WTC11 (cell line): ENCODE measurements around the gene BCAS1. TPM values are rescaled to one million over a fixed set of nuclear protein-coding genes. Genes with fewer than 3 reads are reported as not detected.
A peak's percentile ranks its signal among the peaks of the same experiment; 100 is the strongest.

Experiments
- ATAC-seq: fragments of 200-7000 bp; cut with Tn5 transposase; 2 replicates; pipeline ENCODE4 v1.10.0; 2021; ENCODE audit warnings: mild to moderate bottlenecking, moderate library complexity
- CTCF ChIA-PET: fragments of 300-600 bp; sonication (Branson Sonifier 250); formaldehyde crosslinking; loops from one replicate; lab custom pipeline; 2021; ENCODE audit warnings: antibody characterized with exemption; lab: Charles Lee
- POLR2A ChIA-PET: fragments of 350-600 bp; sonication (Branson Sonifier 250); formaldehyde crosslinking; loops from one replicate; lab custom pipeline; 2021; ENCODE audit warnings: antibody characterized with exemption; lab: Charles Lee
- DNase-seq: peaks from one replicate; pipeline ENCODE4 v3.0.0; 2021; ENCODE audit warnings: low spot score
- H3K27ac Mint-ChIP-seq: 2 replicates; pipeline ENCODE4 v1.8.0; 2021; ENCODE audit warnings: mixed read lengths
- H3K27me3 Mint-ChIP-seq: 2 replicates; pipeline ENCODE4 v1.8.0; 2021; ENCODE audit warnings: low read depth, mild to moderate bottlenecking, moderate library complexity, mixed read lengths
- H3K36me3 Mint-ChIP-seq: 2 replicates; pipeline ENCODE4 v1.8.0; 2021; ENCODE audit warnings: mixed read lengths
- H3K4me1 Mint-ChIP-seq: 2 replicates; pipeline ENCODE4 v1.8.0; 2022; ENCODE audit warnings: mixed read lengths
- H3K4me3 Mint-ChIP-seq: 2 replicates; pipeline ENCODE4 v1.8.0; 2021; ENCODE audit warnings: mild to moderate bottlenecking, moderate library complexity, mixed read lengths
- H3K9me3 Mint-ChIP-seq: 2 replicates; pipeline ENCODE4 v1.8.0; 2021; ENCODE audit warnings: mixed read lengths
- CBFB ChIP-seq: sonication (generic); formaldehyde crosslinking; IDR thresholded peaks from 2 replicates; pipeline ENCODE4 v1.8.1; 2022; ENCODE audit warnings: mild to moderate bottlenecking, low read depth, missing genetic modification reagents
- E2F1 ChIP-seq: sonication (generic); formaldehyde crosslinking; IDR thresholded peaks from 2 replicates; pipeline ENCODE4 v1.8.0; 2022; ENCODE audit warnings: mild to moderate bottlenecking, missing genetic modification reagents
- FOXP4 ChIP-seq: sonication (generic); formaldehyde crosslinking; IDR thresholded peaks from 2 replicates; pipeline ENCODE4 v1.8.0; 2022; ENCODE audit warnings: mild to moderate bottlenecking, missing genetic modification reagents
- GRHL2 ChIP-seq: fragments of 250-450 bp; sonication (Bioruptor Pico); IDR thresholded peaks from 2 replicates; pipeline ENCODE4 v1.8.0; 2022; ENCODE audit warnings: mild to moderate bottlenecking, moderate library complexity; ENCODE audit not compliant: insufficient replicate concordance, severe bottlenecking
- MAX ChIP-seq: sonication (generic); formaldehyde crosslinking; IDR thresholded peaks from 2 replicates; pipeline ENCODE4 v1.8.0; 2022; ENCODE audit warnings: mild to moderate bottlenecking, missing genetic modification reagents
- NR1H2 ChIP-seq: sonication (generic); formaldehyde crosslinking; IDR thresholded peaks from 2 replicates; pipeline ENCODE4 v1.9.0; 2021; ENCODE audit warnings: mild to moderate bottlenecking, moderate library complexity, missing genetic modification reagents
- NR2C2 ChIP-seq: sonication (generic); formaldehyde crosslinking; IDR thresholded peaks from 2 replicates; pipeline ENCODE4 v1.8.0; 2022; ENCODE audit warnings: mild to moderate bottlenecking, missing genetic modification reagents
- PRDM15 ChIP-seq: sonication (generic); formaldehyde crosslinking; IDR thresholded peaks from 2 replicates; pipeline ENCODE4 v1.8.0; 2022; ENCODE audit warnings: missing genetic modification reagents
- SMAD4 ChIP-seq: sonication (generic); formaldehyde crosslinking; IDR thresholded peaks from 2 replicates; pipeline ENCODE4 v1.8.0; 2022; ENCODE audit warnings: mild to moderate bottlenecking, missing genetic modification reagents
- SP1 ChIP-seq: sonication (generic); formaldehyde crosslinking; conservative IDR thresholded peaks from 2 replicates; pipeline ENCODE4 v1.8.1; 2022; ENCODE audit warnings: missing genetic modification reagents
- TCF7 ChIP-seq: sonication (generic); formaldehyde crosslinking; IDR thresholded peaks from 2 replicates; pipeline ENCODE4 v1.8.0; 2022; ENCODE audit warnings: mild to moderate bottlenecking, low read depth, missing genetic modification reagents, moderate library complexity
- TEAD4 ChIP-seq: sonication (generic); formaldehyde crosslinking; IDR thresholded peaks from 2 replicates; pipeline ENCODE4 v1.8.0; 2022; ENCODE audit warnings: mild to moderate bottlenecking, missing genetic modification reagents
- ZNF263 ChIP-seq: sonication (generic); formaldehyde crosslinking; IDR thresholded peaks from 2 replicates; pipeline ENCODE4 v1.8.1; 2022; ENCODE audit warnings: low read depth, mild to moderate bottlenecking, moderate library complexity, missing genetic modification reagents
- ZNF416 ChIP-seq: fragments of 250-450 bp; sonication (Bioruptor Pico); IDR thresholded peaks from 2 replicates; pipeline ENCODE4 v1.9.0; 2021; ENCODE audit warnings: mild to moderate bottlenecking, inconsistent platforms
- ZNF423 ChIP-seq: fragments of 250-450 bp; sonication (Bioruptor Pico); IDR thresholded peaks from 2 replicates; pipeline ENCODE4 v2.1.2; 2022; ENCODE audit warnings: mild to moderate bottlenecking, moderate library complexity
- ZSCAN18 ChIP-seq: fragments of 250-450 bp; sonication (Bioruptor Pico); IDR thresholded peaks from 2 replicates; pipeline ENCODE4 v2.1.2; 2022; ENCODE audit warnings: mild to moderate bottlenecking, moderate library complexity
- total RNA-seq: library from RNA; stranded (reverse); gene quantifications from 3 replicates; pipeline ENCODE4 v1.2.3, GENCODE V29; 2021

BCAS1 gene
- total RNA-seq, 1 experiment from 2014 or later, result 0.11 TPM

GRCh38 chr20:53941680-53942471, 128.5 kb downstream of the BCAS1 start (continued):
- TF ChIP-seq PRDM15 (CRISPR knock-in tag) (no peak), ZNF263 (no peak)

- no peak for DNase-seq
- Mint-ChIP-seq H3K27me3 (no peaks in the 10 kb centered on the region), H3K36me3 (no peaks in the 10 kb centered on the region), H3K27ac (peak overlapping the region; percentile 95), H3K9me3 (no peaks in the 10 kb centered on the region), H3K4me3 (peak overlapping the region; percentile 59), H3K4me1 (peaks cover 58% of the 10 kb centered on the region)
- TF ChIP-seq ZNF416 (CRISPR knock-in tag) (no peak), E2F1 (CRISPR knock-in tag) (no peak), GRHL2 (CRISPR knock-in tag) (no peak), ZNF423 (no peak), ZSCAN18 (CRISPR knock-in tag) (no peak), MAX (CRISPR knock-in tag) (no peak), TEAD4 (CRISPR knock-in tag) (no peak), TCF7 (CRISPR knock-in tag) (no peak), CBFB (CRISPR knock-in tag) (no peak), FOXP4 (CRISPR knock-in tag) (no peak), SP1 (CRISPR knock-in tag) (no peak), SMAD4 (no peak), NR1H2 (CRISPR knock-in tag) (no peak), NR2C2 (CRISPR knock-in tag) (no peak)
- POLR2A ChIA-PET, result interaction anchor here (1.0 kb wide), 1 partner anchor 379 kb away, joined by 3 read pairs; no protein-coding TSS in a partner anchor
- ATAC-seq, result no peak
- CTCF ChIA-PET, result interaction anchor here (0.8 to 2.6 kb wide), 8 partner anchors 17 to 393 kb away, joined by 3 to 13 read pairs (median 4); no protein-coding TSS in a partner anchor
Measured at GRCh38 chr20:53940907-53941545, 129.4 kb downstream of the BCAS1 start.
